Activated CD4-positive, alpha-beta T cell treated with anti-CD3 and anti-CD28 coated beads, Interleukin-2, amount 10 ng/mL, durations not matched to agents 24 days and 14 days (primary cell): ENCODE data around the gene USP9X. TPM values are rescaled to one million over a fixed set of nuclear protein-coding genes. Genes with fewer than 3 reads are reported as not detected.
"Not testable (repeated sequence)": the region's sequence is repeated elsewhere in the genome, so short reads cannot be mapped to it uniquely, and the experiment has no call there.

Source experiments
- DNase-seq: peaks from one replicate; pipeline ENCODE4 v3.0.0; 2022
- H3K27ac Mint-ChIP-seq: one replicate; pipeline ENCODE4 v1.8.0; 2022; ENCODE audit warnings: mild to moderate bottlenecking, mixed read lengths
- H3K27me3 Mint-ChIP-seq: one replicate; pipeline ENCODE4 v1.8.0; 2022; ENCODE audit warnings: mixed read lengths
- H3K36me3 Mint-ChIP-seq: one replicate; pipeline ENCODE4 v1.8.0; 2022; ENCODE audit warnings: low read depth, mild to moderate bottlenecking, mixed read lengths
- H3K4me1 Mint-ChIP-seq: one replicate; pipeline ENCODE4 v1.8.0; 2021; ENCODE audit warnings: mixed read lengths
- H3K4me3 Mint-ChIP-seq: one replicate; pipeline ENCODE4 v1.8.0; 2022; ENCODE audit warnings: mild to moderate bottlenecking, moderate library complexity, mixed read lengths
- H3K9me3 Mint-ChIP-seq: one replicate; pipeline ENCODE4 v1.8.0; 2021; ENCODE audit warnings: mixed read lengths
- intact Hi-C: fragments of 100-400 bp; cut with micrococcal nuclease; formaldehyde crosslinking; loops from one replicate; pipeline ENCODE4 v1.15.1; 2023
- total RNA-seq: library from RNA; stranded (reverse); gene quantifications from 2 replicates; pipeline ENCODE4 v1.2.3, GENCODE V29; 2022

The USP9X gene
- total RNA-seq, 1 donor from 2014 or later = 49.8 TPM

DNA sequence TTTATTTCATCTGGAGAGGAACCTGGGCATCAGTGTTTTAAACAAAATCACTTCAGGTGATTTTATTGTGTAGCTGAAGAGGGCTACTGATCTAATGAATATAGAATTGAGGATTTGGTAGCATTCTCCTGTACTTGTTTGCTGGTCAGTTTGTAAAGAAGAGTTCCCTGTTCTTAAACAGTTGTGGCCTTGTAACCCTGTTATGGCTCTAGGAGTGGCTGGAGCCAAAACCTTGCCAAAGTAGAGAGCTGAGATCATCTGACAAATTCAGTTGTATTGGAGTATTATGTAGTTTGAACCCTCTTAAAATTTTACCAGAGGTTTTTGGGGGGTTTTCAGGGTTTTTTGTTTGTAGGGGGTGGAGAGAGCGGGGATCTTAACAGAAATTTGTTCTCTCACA, 36.5 kb downstream of the USP9X start:
- Mint-ChIP-seq H3K27me3 (no peaks in the 10 kb centered on the region), H3K4me1 (peaks cover 38% of the 10 kb centered on the region), H3K9me3 (no peaks in the 10 kb centered on the region), H3K36me3 (peaks cover 4% of the 10 kb centered on the region), H3K4me3 (no peak overlapping the region), H3K27ac (peak overlapping the region; percentile 41)
- no peak for DNase-seq
- intact Hi-C loops = no loop called here

DNA sequence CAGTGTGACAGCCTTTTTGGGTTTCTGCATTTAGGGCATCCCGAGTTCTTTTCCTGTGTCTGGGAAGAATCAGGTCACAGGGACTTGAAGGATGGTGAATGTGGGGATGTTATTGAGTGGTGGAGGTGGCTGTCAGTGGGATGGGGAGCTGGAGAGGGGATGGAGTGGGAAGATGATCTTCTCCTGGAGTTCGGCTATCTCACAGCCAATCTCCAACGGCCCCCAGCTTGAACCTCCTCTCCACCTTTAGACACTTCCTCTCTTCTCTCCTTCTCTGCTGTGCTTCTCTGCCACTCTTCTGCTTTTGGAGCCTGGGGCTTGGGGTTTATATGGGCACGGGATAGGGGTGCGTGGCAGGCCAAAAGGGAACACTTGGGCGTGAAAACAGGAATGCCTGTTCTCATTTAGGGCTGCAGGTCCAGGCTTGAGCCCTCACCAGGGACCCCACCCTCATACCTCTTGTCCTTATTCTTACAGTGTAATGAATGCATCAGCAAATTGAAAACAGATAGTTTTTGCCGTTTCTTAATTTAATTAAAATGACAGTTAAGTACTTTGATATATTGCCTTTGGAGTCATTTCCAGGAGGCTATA, 37.5 kb downstream of the USP9X start:
- H3K27ac Mint-ChIP-seq = peak overlapping the region; percentile 15
- H3K4me1 Mint-ChIP-seq = peaks cover 37% of the 10 kb centered on the region
- intact Hi-C loops = no loop called here
- peaks cover 5% of the 10 kb centered on the region for H3K36me3 Mint-ChIP-seq
- no peaks in the 10 kb centered on the region for H3K27me3 Mint-ChIP-seq
- H3K9me3 Mint-ChIP-seq = no peaks in the 10 kb centered on the region
- no peak overlapping the region for H3K4me3 Mint-ChIP-seq
- DNase-seq = no peak

DNA sequence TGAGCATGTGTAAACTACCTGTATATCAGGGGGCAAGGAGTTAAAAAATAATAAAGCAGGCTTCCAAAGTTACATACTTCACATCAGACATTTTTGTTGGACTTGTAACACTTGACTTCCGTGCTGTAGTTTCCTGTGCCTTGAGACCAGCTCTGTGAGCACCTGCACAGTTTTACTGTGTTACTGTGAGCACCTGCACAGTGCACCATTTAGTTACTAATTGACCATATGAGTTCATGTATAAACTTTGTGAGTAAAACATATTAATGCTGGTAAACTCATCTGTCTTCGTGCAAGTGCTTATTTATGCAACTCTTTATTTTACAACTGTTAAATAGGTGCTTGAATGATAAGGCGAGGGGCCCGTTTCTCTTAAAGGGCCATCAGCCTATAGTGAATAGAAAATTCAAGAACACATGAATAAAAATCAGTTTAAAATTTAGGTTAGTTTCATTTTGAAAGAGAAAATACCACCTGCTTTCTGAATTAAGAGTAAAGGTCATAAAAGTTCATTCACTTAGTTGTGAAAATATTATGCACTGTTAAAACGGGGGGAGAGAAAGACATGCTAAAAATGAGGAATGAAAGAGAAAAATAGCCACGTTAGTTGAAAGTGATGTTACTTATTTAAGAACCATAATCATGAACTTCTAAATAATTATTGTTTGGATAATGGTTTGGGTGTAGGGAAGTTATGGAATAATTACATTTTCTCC, 42.4 kb downstream of the USP9X start:
- Mint-ChIP-seq H3K36me3 (peaks cover 14% of the 10 kb centered on the region), H3K27ac (peak overlapping the region; percentile 41), H3K27me3 (no peaks in the 10 kb centered on the region), H3K4me1 (peaks cover 9% of the 10 kb centered on the region), H3K4me3 (no peak overlapping the region), H3K9me3 (no peaks in the 10 kb centered on the region)
- DNase-seq = no peak
- intact Hi-C loops = no loop called here

DNA sequence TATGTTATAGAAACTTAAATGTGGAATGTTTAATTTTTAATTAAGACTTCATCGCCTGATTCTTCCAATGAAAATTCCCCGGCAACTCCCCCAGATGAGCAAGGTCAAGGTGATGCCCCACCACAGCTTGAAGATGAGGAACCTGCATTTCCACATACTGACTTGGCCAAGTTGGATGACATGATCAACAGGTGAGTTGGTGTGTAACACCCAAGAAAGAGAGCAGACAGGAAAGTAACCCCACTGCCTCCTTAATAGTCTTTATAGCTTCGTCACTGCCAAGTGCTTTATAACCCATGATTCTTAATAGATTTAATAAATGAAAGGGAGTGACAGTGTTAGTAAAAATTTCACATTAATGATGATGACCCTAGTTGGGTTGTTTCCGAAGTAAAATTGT, 43.7 kb downstream of the USP9X start:
- H3K36me3 Mint-ChIP-seq = peaks cover 20% of the 10 kb centered on the region
- H3K4me1 Mint-ChIP-seq = peaks cover 6% of the 10 kb centered on the region
- DNase-seq = no peak
- no peak overlapping the region for H3K27ac Mint-ChIP-seq
- H3K27me3 Mint-ChIP-seq = no peaks in the 10 kb centered on the region
- no peaks in the 10 kb centered on the region for H3K9me3 Mint-ChIP-seq
- intact Hi-C loops = no loop called here
- H3K4me3 Mint-ChIP-seq = no peak overlapping the region

DNA sequence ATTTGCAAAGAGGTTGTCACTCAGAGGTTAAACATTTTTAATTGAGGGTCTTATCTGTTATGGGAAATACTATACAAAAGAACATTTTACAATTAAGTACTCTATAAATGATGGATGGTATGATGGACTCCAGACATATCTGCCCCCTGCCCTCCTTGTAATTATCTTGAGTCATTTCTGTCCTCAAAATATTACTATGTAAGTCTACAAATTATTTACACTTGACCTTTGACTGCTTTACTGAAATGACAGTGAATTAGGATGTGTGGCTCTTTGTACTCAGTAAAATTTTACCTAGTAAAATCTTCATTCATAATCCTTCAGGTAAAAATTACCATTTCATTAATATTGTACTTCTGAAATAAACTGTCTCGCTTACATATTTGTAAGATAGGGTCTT, 46.5 kb downstream of the USP9X start:
- H3K27ac Mint-ChIP-seq = no peak overlapping the region
- H3K36me3 Mint-ChIP-seq = peaks cover 29% of the 10 kb centered on the region
- no peak for DNase-seq
- H3K4me1 Mint-ChIP-seq = peaks cover 6% of the 10 kb centered on the region
- no peaks in the 10 kb centered on the region for H3K27me3 Mint-ChIP-seq
- intact Hi-C loops = no loop called here
- H3K9me3 Mint-ChIP-seq = no peaks in the 10 kb centered on the region
- H3K4me3 Mint-ChIP-seq = no peak overlapping the region

DNA sequence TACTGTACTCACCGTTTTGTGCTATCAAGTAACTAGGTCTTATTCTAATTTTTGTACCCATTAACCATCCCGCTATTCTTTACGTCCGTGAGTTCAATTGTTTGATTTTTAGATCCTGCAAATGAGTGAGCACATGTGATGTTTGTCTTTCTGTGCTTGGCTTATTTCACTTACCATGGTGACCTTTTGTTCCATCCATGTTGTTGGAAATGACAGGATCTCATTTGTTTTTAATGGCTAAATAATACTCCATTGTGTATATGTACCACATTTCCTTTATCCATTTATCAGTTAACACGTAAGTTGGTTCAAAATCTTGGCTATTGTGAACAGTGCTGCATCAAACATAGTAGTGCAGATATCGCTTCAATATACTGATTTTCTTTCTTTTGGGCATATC, 48.3 kb downstream of the USP9X start:
- Mint-ChIP-seq H3K36me3 (peaks cover 31% of the 10 kb centered on the region), H3K27me3 (no peaks in the 10 kb centered on the region), H3K4me1 (peaks cover 2% of the 10 kb centered on the region), H3K27ac (no peak overlapping the region), H3K4me3 (no peak overlapping the region), H3K9me3 (no peaks in the 10 kb centered on the region)
- intact Hi-C loops = no loop called here
- DNase-seq = no peak

DNA sequence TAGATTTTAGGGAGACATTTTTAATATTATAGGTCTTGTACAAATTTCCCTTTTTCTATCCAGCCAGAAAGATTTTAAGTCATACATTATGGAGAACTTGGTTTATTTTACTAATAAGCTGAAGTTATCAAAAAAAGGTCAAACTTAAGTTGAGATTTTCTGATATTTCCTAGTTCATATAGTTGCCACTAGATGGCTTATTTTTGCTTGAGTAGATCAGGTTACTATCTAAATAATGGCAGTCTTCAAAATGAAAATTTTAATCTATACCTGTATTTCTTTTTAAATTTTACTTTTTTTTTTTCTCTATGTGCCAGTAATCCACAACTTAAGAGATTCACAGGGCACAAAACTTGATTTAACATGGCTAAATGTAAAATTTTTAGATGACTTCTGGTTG, 52.3 kb downstream of the USP9X start:
- no peak overlapping the region for H3K4me3 Mint-ChIP-seq
- no peaks in the 10 kb centered on the region for H3K27me3 Mint-ChIP-seq
- H3K36me3 Mint-ChIP-seq = peaks cover 30% of the 10 kb centered on the region
- H3K4me1 Mint-ChIP-seq = no peaks in the 10 kb centered on the region
- intact Hi-C loops = no loop called here
- no peak overlapping the region for H3K27ac Mint-ChIP-seq
- no peak for DNase-seq
- no peaks in the 10 kb centered on the region for H3K9me3 Mint-ChIP-seq

DNA sequence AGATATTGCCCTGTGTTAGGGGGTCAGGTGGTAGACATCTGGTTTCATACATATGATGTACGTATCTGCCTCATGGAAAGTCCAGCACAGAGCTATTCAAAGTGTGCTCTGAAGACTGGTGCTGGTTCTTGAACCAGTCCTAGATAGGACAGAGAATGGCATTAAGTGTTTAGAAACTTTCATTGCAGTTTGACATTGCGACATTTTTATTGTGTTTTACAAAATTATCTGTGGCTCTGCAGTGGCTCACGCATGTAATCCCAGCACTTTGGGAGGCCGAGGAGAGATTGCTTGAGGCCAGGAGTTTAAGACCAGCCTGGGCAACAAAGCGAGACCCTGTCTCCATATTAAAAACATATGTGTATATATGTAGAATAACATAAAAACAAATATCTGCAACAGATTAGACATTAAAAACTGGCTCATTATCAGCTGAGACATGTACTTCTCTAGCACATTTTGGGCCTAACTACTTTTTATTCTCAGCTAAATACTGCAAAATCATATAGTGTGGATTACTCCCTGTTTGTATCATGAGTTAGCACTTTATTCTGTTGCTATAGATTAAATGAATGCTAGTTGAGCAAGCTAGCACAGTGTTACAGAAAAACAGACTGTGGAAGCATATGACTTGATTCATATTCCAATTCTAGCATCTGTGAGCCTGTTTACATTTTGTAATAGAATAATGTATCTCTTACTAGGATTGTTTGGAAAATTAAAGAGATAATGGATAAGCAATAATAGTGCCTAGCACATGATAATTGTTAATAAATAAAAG, 57.1 kb downstream of the USP9X start:
- H3K4me3 Mint-ChIP-seq = no peak overlapping the region
- H3K36me3 Mint-ChIP-seq = peaks cover 14% of the 10 kb centered on the region
- DNase-seq = no peak

DNA sequence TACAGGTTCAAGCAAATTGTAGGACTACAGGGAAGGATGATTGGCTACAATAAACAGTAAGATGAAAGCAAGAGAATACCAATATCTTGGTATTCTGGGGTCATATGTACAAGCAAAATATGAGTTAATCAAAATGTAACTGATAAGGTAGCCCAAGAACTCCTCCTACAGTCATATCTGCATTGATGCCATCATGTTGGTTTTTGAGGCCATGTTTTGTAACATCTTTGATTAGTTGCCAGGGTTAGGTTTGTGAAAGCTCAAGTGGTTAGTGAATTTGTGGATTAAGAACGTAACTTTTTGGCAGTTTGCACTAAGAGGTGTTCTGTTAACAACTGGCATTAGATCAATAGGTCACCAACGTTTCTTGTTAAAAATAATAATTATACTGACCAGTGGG, 59.6 kb downstream of the USP9X start:
- peaks cover 4% of the 10 kb centered on the region for H3K4me1 Mint-ChIP-seq
- no peaks in the 10 kb centered on the region for H3K9me3 Mint-ChIP-seq
- no peak overlapping the region for H3K27ac Mint-ChIP-seq
- no peak overlapping the region for H3K4me3 Mint-ChIP-seq
- intact Hi-C loops = no loop called here
- no peak for DNase-seq
- H3K27me3 Mint-ChIP-seq = no peaks in the 10 kb centered on the region
- peaks cover 19% of the 10 kb centered on the region for H3K36me3 Mint-ChIP-seq

More for the DNA sequence above, 57.1 kb downstream of the USP9X start:
- Mint-ChIP-seq H3K27me3 (no peaks in the 10 kb centered on the region), H3K4me1 (peaks cover 4% of the 10 kb centered on the region), H3K9me3 (no peaks in the 10 kb centered on the region), H3K27ac (no peak overlapping the region)
- intact Hi-C loops = no loop called here

DNA sequence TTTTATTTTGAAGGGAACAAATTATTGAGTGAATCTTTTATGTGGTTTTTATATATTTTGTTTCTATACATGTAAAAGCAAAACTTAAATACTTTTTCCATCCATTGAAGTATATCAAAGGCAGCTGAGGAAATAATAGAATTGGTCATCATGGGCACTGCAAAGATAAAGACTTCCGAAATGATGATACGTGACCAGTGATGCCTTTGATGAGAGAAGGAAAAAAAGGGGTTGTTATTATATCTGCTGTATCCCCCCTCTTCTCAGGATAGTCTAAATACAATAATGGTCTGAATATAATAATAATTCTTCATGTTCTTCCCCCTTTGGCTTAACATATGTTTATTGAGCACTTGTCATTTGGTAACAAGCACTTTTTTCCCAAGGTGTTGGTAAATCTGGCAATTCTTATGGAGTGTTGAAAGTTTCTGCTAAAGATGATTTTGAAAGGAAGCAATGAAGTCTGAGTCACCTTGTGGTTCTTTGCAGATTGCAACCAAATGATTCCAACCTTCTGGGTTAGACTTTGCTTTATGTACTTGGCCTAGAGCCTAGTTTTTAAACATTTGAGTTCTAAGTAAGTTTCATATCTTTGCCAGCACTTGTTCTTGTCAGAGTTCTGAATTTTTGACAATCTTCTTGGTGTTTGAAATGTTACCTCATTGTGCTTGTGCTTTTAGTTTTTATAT, 60.8 kb downstream of the USP9X start:
- intact Hi-C loops = no loop called here
- Mint-ChIP-seq H3K9me3 (no peaks in the 10 kb centered on the region), H3K27me3 (no peaks in the 10 kb centered on the region), H3K36me3 (peaks cover 19% of the 10 kb centered on the region), H3K4me1 (peaks cover 4% of the 10 kb centered on the region), H3K27ac (no peak overlapping the region), H3K4me3 (no peak overlapping the region)
- DNase-seq = no peak

DNA sequence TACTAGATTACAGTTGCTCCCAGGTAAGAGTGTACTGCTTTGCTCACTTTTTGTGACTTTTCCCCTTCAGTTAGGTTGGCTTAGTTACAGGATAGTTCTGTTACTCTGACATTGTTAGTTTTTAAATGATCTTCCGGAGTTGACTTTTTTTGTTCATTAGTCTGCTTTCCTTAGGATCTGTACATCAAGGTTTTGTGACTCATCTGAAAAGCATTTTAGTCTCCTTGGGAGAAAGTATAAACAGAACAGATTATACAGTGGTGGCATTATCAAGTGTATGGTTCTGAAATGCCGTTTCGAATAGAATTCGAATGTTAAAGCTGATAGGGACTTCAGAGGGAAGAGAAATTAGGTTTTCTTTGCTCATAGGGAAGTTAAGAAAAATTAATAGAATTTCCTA, 63.3 kb downstream of the USP9X start:
- no peaks in the 10 kb centered on the region for H3K9me3 Mint-ChIP-seq
- no peak for DNase-seq
- no peak overlapping the region for H3K4me3 Mint-ChIP-seq
- peaks cover 4% of the 10 kb centered on the region for H3K4me1 Mint-ChIP-seq
- intact Hi-C loops = no loop called here
- H3K36me3 Mint-ChIP-seq = peaks cover 17% of the 10 kb centered on the region
- H3K27ac Mint-ChIP-seq = no peak overlapping the region
- H3K27me3 Mint-ChIP-seq = no peaks in the 10 kb centered on the region

DNA sequence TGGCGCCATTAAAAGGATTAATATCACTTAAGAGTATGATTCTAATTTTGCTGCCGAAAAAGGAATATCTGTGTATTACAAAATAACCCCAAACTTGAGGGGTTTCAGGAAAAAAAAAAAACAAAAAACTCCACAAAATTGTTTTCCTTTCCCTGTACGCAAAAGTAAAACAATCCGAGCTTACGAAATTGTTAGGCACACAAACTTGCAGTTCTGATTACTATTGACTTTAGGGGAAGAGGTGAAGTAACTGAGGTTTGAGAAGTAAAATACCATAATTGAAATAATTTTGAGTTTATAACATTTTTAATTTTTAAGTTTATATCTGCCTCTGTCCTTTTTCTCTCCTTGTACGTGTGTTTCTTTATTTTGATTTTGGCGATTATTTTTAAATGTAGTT, 64.8 kb downstream of the USP9X start:
- Mint-ChIP-seq H3K27ac (no peak overlapping the region), H3K27me3 (no peaks in the 10 kb centered on the region), H3K4me3 (no peak overlapping the region), H3K9me3 (no peaks in the 10 kb centered on the region), H3K36me3 (peaks cover 22% of the 10 kb centered on the region), H3K4me1 (peaks cover 4% of the 10 kb centered on the region)
- DNase-seq = no peak
- intact Hi-C loops = no loop called here

DNA sequence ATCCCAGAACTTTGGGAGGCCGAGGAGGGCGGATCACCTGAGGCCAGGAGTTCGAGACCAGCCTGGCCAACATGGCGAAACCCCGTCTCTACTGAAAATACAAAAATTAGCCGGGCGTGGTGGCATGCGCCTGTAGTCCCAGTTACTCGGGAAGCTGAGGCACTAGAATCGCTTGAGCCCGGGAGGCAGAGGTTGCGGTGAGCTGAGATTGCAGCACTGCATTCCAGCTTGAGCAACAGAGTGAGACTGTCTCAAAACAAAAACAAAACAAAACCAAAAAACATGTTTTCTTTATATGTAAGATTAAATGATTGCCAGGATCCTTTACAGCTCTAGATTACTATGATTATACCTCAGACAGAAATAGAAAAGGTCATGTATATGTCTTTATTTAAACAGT, 66.5 kb downstream of the USP9X start:
- H3K27me3 Mint-ChIP-seq, DNase-seq, H3K9me3 Mint-ChIP-seq, H3K27ac Mint-ChIP-seq, H3K4me3 Mint-ChIP-seq, H3K4me1 Mint-ChIP-seq, intact Hi-C loops: not testable (repeated sequence)
- peaks cover 20% of the 10 kb centered on the region for H3K36me3 Mint-ChIP-seq

DNA sequence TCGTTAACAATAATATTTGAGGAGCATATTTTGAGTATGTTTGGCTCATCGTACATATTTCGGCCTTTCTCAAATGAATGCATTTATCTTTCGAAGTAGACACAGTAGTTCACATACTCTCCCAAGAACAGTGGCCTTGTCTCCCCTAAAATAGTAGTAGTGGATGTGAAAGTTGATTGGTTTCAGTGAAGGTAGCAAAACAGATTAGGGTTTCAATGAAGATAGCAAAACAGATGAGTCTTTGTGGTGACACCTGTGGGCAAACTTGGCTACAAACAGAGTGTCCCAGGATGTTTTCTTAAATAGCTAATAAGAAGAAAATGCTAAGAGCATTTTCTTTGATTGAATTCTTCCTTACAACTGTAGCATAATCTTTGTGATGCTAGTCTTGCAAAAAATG, 67.0 kb downstream of the USP9X start:
- intact Hi-C loops = no loop called here

More for the DNA sequence above, 67.0 kb downstream of the USP9X start:
- Mint-ChIP-seq H3K27me3 (no peaks in the 10 kb centered on the region), H3K4me3 (no peak overlapping the region), H3K4me1 (no peaks in the 10 kb centered on the region), H3K9me3 (no peaks in the 10 kb centered on the region), H3K36me3 (peaks cover 21% of the 10 kb centered on the region), H3K27ac (no peak overlapping the region)
- no peak for DNase-seq
